GM21717 (cell line): ENCODE measurements around the gene PLLP.
A peak's percentile ranks its signal among the peaks of the same experiment; 100 is the strongest.

ENCODE experiments used
- ATAC-seq: cut with Tn5 transposase; IDR thresholded peaks from one replicate; pipeline ENCODE4 v1.9.1; 2021; ENCODE audit warnings: mild to moderate bottlenecking, moderate library complexity; ENCODE audit not compliant: unreplicated experiment

The PLLP gene

GRCh38 chr16:57303021-57303909, 18.8 kb upstream of the PLLP start:
- no peak for ATAC-seq

- no peak for ATAC-seq
Measured at GRCh38 chr16:57301126-57301817, 16.8 kb upstream of the PLLP start.

GRCh38 chr16:57300387-57301125, 16.1 kb upstream of the PLLP start:
- ATAC-seq = peak; percentile 82

- peak; percentile 42 for ATAC-seq
Measured at GRCh38 chr16:57299719-57300386, 15.4 kb upstream of the PLLP start.

- peak; percentile 7 for ATAC-seq
Measured at GRCh38 chr16:57299009-57299718, 14.7 kb upstream of the PLLP start.

GRCh38 chr16:57297856-57298255, 13.4 kb upstream of the PLLP start:
- no peak for ATAC-seq

GRCh38 chr16:57289391-57290257, 5.2 kb upstream of the PLLP start:
- ATAC-seq = no peak

- ATAC-seq = no peak
Measured at GRCh38 chr16:57285379-57285778, 907 bp upstream of the PLLP start.

GRCh38 chr16:57284952-57285363, 486 bp upstream of the PLLP start:
- ATAC-seq = no peak

- ATAC-seq = no peak
Measured at GRCh38 chr16:57283959-57284208, 588 bp downstream of the PLLP start.

- no peak for ATAC-seq
Measured at GRCh38 chr16:57283214-57283958, 1.1 kb downstream of the PLLP start.

- no peak for ATAC-seq
Measured at GRCh38 chr16:57282510-57283213, 1.8 kb downstream of the PLLP start.

GRCh38 chr16:57281791-57282190, 2.7 kb downstream of the PLLP start:
- no peak for ATAC-seq

GRCh38 chr16:57279780-57280638, 4.5 kb downstream of the PLLP start:
- no peak for ATAC-seq

GRCh38 chr16:57278494-57278893, 6.0 kb downstream of the PLLP start:
- no peak for ATAC-seq

- no peak for ATAC-seq
Measured at GRCh38 chr16:57277586-57277985, 6.9 kb downstream of the PLLP start.

- ATAC-seq = no peak
Measured at GRCh38 chr16:57276596-57276995, 7.9 kb downstream of the PLLP start.
